Measurements from ENCODE around the gene SRPX. TPM values are rescaled to one million over a fixed set of nuclear protein-coding genes. Genes with fewer than 3 reads are reported as not detected.
A peak's percentile ranks its signal among the peaks of the same experiment; 100 is the strongest.

SRPX gene
- total RNA-seq, 1 experiment from 2014 or later: 28.0 TPM

DNA sequence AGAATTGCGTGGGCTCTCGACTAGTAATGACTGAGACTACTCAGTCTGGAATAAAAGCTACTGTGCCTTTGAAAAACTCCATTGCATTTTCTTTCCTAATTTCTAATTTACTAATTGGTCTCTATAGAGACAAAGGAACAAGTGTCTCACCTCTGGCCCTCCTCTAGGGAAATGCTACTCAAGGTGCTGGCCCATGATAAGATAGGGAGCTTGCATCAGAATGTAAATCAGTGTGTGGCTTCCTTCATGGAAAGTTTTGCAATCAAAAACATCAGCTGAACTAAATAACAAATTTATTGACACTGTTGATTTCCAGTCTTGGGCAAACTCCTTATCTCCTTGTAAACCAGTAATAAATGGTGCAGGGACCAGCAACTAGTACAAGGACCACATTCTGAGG is 81.8 kb downstream of the SRPX start:
- no peak for DNase-seq (ENCODE audit: low read depth)

DNA sequence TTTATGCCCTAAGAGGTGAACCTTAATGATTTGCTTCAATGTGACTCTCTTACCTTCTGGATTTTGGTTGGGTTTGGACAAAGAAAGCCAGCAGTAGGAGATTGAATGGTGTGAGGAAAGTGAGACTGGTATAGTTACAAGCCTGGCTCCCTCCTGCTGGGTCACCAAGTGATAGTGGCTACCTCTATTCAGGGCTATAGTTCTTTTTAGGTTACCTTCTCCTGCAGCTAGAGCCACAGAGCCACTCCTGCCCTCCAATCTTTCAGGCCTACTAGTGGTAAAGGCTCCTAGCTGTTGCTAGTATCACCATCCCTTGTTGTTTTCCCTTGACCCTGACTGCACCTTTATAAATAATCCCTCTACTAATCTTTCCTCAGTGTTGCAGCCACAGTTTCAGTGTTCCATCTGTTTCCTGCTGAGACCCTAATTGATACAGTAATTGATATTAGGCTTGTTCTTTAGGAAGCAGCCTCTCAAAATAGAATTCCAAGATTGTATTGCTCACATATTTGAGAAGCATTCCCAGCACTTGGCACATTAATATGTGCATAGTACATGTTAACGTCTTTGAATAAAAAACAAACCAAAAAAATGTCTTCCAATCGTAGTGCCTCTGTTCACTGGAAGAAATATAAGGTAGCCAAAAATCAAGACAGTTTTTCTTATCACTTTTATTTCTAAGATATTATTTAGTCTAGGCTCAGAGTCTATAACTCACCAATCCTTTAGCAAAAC is 82.3 kb downstream of the SRPX start:
- DNase-seq (ENCODE audit: low read depth): no peak

GRCh38 chrX:38129366-38129765 is 91.3 kb downstream of the SRPX start:
- no peak for DNase-seq (ENCODE audit: low read depth)

- DNase-seq (ENCODE audit: low read depth): no peak
Measured at GRCh38 chrX:38127961-38128360, 92.7 kb downstream of the SRPX start.

DNA sequence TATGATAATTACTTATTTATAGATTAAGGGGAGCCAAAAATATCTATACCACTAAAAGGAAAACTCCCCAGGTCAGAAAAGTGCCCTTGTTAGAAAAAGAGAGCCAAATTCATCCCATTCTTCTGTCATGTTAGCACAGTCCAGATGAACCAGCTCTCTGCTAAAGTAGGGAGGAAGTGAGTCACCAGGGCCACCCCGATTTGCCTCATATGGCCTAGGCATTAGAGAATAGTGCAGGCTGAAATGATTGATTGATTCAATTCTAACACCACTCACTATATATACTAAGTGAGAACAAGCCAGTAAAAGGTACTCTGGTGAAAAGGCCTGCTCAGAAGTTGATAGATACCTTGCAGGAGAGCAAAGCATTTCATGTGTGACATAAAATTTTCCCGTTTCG is 94.5 kb downstream of the SRPX start:
- peak; percentile 4 for DNase-seq (ENCODE audit: low read depth)

DNA sequence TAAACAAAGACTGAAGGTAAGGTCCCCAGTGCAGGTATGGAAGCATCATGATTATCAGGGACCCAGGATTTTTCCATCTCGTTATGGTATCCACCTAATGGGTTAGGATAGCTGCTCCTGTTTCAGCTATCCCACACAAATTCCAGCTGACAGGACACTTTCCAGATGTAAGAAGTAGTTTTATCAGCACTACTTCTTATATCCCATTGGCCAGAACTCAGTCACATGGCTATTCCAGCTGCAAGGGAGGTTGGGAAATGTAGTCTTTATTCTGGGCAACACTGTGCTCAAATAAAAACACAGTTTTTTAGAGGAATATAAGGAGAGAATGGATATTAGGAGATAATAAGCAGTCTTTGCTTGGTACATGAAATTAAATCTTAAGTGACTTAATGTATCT is 96.7 kb downstream of the SRPX start:
- no peak for DNase-seq (ENCODE audit: low read depth)

DNA sequence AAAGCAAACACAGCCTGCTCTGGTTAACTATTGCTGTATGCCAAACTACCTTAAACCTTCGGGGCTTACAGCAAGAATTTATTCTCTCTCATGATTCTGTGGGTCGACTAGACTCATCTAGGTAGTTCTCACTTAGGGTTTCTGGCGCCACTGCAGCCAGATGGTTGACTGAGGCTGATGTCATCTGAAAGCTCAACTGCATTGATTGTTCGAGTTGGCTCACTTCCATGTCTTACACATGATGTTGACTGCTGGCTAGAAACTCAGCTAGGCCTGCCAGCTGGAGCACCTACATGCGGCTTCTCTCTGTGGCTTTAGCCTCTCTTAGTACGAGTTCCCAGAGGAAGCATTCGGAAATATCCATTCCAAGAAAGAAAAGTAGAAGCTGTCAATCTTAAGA is 103.2 kb downstream of the SRPX start:
- peak; percentile 11 for DNase-seq (ENCODE audit: low read depth)

DNA sequence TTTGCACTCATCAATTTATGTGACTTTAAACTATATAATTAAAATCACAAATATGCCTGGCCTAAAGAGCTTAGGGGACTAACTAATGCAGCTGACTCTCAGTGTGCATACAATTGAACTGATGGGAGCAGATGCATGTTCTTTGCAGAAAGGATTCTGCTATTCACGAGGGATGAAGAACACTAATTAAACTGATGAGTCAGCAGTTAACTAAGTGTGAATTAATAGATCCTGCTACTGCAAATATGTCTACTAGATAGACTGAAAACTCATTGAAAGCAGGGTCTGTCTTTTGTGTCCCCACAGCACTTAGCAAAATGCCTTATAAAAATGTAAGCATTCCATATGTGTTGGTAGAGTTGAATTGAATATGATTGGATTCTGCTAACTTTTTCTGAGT is 104.0 kb downstream of the SRPX start:
- DNase-seq (ENCODE audit: low read depth): no peak

- DNase-seq (ENCODE audit: low read depth): no peak
Measured at GRCh38 chrX:38112566-38112965, 108.1 kb downstream of the SRPX start.

DNA sequence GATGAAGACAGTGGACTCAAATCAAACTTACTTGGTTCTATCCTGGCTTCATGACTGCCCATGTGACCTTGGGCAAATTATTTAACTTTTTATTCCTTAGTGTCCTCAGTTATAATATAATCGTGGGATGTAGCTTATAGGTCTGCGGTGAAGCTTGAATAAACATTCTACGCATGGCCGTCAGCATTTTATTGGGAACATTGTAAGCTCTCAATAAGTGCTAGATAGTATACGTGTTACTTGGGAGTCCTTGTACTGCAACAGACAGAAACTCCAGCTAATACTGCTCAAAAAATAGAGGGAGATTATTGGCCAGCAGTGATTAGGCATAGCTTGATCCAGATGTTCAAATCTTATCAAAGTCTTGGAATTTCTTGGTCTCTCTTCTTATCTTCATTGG is 109.5 kb downstream of the SRPX start:
- no peak for DNase-seq (ENCODE audit: low read depth)

GRCh38 chrX:38110231-38110630 is 110.4 kb downstream of the SRPX start:
- no peak for DNase-seq (ENCODE audit: low read depth)

- no peak for DNase-seq (ENCODE audit: low read depth)
Measured at GRCh38 chrX:38109042-38109898, 111.4 kb downstream of the SRPX start.

GRCh38 chrX:38108364-38108763 is 112.3 kb downstream of the SRPX start:
- DNase-seq (ENCODE audit: low read depth): no peak

DNA sequence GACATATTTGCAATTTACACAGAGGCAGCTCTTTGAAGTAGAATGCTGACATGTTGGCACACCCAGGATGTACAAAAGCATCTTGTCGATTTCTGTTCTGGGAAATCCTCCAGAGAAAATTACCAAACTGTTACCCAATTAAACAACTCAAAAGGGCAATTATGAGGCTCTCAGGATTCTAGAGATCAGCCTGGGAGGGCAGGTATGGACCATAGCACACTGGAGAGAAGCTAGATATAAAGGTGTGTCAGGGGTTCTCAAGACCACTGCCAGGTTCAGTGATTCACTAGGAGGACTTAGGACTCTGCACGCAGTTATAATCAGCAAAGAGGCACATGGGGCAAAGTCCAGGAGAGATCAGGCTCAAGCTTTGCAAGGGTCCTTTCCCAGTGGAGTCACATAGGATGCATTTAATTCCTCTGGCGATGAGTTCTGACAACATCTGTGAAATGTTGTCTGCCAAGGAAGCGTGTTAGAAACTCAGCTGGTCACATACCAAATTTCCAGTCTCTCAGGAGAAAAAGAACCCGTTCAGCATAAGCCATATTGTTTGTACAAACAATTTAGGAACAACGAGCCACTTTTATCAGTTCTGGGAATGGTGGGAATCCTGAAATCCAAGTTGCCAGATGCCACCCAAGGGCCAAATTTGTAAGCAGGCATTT is 113.5 kb downstream of the SRPX start:
- no peak for DNase-seq (ENCODE audit: low read depth)

- DNase-seq (ENCODE audit: low read depth): no peak
Measured at GRCh38 chrX:38105216-38105725, 115.4 kb downstream of the SRPX start.

- DNase-seq (ENCODE audit: low read depth): no peak
Measured at GRCh38 chrX:38103857-38104812, 116.5 kb downstream of the SRPX start.

- DNase-seq (ENCODE audit: low read depth): no peak
Measured at GRCh38 chrX:38102875-38103274, 117.8 kb downstream of the SRPX start.

GRCh38 chrX:38102240-38102639 is 118.4 kb downstream of the SRPX start:
- DNase-seq (ENCODE audit: low read depth): no peak

- no peak for DNase-seq (ENCODE audit: low read depth)
Measured at GRCh38 chrX:38099688-38100087, 121.0 kb downstream of the SRPX start.

All from Daoy (cell line).